Measurements from ENCODE around the gene RNF220. TPM values are rescaled to one million over a fixed set of nuclear protein-coding genes. Genes with fewer than 3 reads are reported as not detected.

RNF220 gene
- total RNA-seq, 2 donors from 2014 or later = 53.3 to 62.0 TPM

DNA sequence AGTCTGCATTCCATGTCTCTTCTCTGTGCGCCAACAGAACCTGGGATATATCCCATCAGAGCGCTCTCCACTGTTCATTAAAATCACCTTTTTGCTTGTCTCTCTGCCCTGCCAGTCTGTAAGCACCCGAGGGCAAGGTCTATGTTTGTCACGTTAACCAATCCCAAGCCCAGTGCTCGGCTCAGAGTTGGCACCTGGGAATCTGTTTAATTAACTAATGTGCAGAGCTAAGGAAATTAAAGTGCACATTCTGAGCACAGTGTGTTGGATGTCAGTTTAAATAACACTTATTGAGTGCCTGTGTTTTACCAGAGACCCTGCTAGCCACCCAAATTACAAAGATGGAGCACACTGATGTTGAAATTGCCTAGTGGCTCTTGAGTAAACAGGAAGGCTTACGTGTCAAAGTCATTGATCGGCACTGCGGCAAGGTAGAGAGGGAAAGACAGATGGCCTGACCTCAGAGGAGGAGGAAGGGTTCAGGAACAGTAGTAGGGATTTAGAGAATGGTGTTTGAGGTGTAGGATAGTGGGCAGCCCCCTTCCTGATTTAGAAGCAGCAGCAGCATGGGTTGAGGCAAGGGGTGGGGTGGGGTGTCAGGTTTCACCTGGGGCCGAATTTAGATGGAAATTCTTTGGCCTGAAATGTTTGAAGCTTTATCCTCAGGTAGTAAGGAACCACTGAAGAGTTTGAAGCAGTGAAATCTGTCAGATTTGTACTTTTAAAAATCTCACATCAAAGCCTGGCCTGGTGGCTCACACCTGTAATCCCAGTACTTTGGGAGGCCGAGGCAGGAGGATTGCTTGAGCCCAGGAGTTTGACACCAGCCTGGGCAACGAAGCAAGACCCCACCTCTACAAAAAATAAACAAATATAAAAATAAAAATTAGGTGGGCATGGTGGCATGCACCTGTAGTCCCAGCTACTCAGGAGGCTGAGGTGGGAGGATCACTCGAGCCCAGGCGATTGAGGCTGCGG, 277.1 kb downstream of the RNF220 start:
- no peak overlapping the region for H3K9ac ChIP-seq (ENCODE audit: low read depth in 2 of 2, low read length in 2 of 2)
- H3K27me3 ChIP-seq = no peaks in the 10 kb centered on the region
- no peak overlapping the region for H3K27ac ChIP-seq
- H3K9me3 ChIP-seq = no peaks in the 10 kb centered on the region
- no peak overlapping the region for H3K4me3 ChIP-seq
- H3K36me3 ChIP-seq = no peaks in the 10 kb centered on the region
- intact Hi-C loops (cut with DNase I) = no loop called here
- DNase-seq = no peak
- H3K4me1 ChIP-seq = no peaks in the 10 kb centered on the region
- TF ChIP-seq, protein P1, sequence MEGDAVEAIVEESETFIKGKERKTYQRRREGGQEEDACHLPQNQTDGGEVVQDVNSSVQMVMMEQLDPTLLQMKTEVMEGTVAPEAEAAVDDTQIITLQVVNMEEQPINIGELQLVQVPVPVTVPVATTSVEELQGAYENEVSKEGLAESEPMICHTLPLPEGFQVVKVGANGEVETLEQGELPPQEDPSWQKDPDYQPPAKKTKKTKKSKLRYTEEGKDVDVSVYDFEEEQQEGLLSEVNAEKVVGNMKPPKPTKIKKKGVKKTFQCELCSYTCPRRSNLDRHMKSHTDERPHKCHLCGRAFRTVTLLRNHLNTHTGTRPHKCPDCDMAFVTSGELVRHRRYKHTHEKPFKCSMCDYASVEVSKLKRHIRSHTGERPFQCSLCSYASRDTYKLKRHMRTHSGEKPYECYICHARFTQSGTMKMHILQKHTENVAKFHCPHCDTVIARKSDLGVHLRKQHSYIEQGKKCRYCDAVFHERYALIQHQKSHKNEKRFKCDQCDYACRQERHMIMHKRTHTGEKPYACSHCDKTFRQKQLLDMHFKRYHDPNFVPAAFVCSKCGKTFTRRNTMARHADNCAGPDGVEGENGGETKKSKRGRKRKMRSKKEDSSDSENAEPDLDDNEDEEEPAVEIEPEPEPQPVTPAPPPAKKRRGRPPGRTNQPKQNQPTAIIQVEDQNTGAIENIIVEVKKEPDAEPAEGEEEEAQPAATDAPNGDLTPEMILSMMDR (IDR thresholded peaks at IDR 0.05) = no peak

DNA sequence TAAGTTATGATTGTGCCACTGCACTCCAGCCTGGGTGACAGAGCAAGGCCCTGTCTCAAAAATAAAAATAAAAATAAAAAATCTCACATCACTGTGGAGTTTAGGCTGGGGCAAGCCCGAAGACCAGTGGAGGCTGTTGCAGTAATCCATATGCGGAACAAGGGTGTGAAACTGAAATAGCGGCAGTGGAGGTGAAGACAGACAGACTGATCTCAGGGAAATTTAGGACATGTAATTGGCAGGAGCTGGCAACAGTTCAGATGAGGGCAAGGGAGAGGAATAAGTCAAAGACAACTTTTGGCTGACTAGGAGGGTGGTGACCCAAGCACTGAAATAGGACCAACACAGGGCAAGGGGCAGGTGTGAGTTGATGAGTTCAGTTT, 277.8 kb downstream of the RNF220 start:
- no peaks in the 10 kb centered on the region for H3K9me3 ChIP-seq
- H3K9ac ChIP-seq (ENCODE audit: low read depth in 2 of 2, low read length in 2 of 2) = no peak overlapping the region
- TF ChIP-seq, protein P1 (IDR thresholded peaks at IDR 0.05) = no peak
- DNase-seq = no peak
- no peaks in the 10 kb centered on the region for H3K27me3 ChIP-seq
- H3K4me3 ChIP-seq = no peak overlapping the region
- H3K36me3 ChIP-seq = no peaks in the 10 kb centered on the region
- intact Hi-C loops (cut with DNase I) = no loop called here
- no peaks in the 10 kb centered on the region for H3K4me1 ChIP-seq
- H3K27ac ChIP-seq = no peak overlapping the region

DNA sequence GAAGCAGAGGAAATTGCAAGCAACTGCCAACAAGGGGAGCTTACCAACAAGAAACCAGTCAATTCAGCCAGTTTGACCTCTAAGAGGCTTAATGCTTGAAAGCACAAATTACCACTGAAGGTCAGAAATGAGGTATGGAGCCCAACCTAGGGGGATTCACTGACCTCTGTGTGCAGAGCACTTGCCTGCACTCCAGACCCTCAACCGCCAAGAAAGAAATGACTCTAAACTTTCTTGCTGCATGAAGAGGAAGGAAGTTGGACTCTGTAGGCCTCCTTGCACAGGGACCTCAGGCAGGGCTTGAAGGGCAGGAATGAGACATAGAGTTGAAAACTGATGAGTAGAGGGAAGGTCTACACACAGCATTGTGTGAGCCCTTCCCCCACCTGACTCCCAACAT, 279.5 kb downstream of the RNF220 start:
- Histone ChIP-seq H3K27me3 (no peaks in the 10 kb centered on the region), H3K4me3 (no peak overlapping the region), H3K27ac (no peak overlapping the region), H3K4me1 (no peaks in the 10 kb centered on the region), H3K36me3 (no peaks in the 10 kb centered on the region), H3K9ac (ENCODE audit: low read depth in 2 of 2, low read length in 2 of 2) (no peak overlapping the region), H3K9me3 (no peaks in the 10 kb centered on the region)
- DNase-seq = no peak
- TF ChIP-seq, protein P1 (IDR thresholded peaks at IDR 0.05) = no peak
- intact Hi-C loops (cut with DNase I) = no loop called here

DNA sequence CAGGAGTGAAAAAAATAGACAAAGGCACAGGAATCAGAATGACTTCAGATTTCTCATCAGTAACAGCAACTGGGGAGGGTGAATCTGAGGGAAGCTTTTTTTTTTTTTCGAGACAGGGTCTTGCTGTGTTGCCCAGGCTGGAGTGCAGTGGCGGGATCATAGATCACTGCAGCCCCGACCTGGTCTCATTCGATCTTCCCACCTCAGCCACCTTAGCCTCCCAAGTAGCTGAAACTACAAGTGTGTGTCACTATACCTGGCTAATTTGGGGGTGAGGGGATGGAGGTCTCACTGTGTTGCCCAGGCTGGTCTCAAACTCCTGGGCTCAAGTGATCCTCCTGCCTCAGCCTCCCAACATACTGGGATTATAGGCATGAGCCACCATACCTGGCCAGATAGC, 280.2 kb downstream of the RNF220 start:
- TF ChIP-seq, protein P1 (IDR thresholded peaks at IDR 0.05) = no peak
- H3K4me1 ChIP-seq = no peaks in the 10 kb centered on the region
- no peak for DNase-seq

DNA sequence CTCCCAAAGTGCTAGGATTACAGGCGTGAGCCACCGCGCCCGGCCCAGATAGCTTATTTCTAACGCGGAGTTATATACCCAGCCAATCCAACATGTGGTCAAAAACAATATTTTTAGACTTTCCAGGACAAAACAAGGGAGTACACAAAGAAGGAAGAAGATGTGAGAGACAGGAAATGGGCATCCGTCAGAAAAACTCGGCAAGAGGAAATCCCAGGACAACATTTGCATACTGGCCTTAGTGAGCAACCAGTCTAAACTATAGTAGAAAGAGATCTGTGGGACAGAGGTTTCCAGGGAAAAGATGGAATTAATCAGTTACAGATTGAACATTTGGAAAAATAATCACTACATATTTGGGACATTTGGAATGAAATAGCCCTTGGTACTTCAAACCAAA, 280.8 kb downstream of the RNF220 start:
- no peak for DNase-seq
- Histone ChIP-seq H3K4me3 (no peak overlapping the region), H3K9ac (ENCODE audit: low read depth in 2 of 2, low read length in 2 of 2) (no peak overlapping the region), H3K9me3 (no peaks in the 10 kb centered on the region), H3K27ac (no peak overlapping the region), H3K4me1 (no peaks in the 10 kb centered on the region), H3K27me3 (no peaks in the 10 kb centered on the region), H3K36me3 (no peaks in the 10 kb centered on the region)
- intact Hi-C loops (cut with DNase I) = no loop called here
- TF ChIP-seq, protein P1 (IDR thresholded peaks at IDR 0.05) = no peak

More for the DNA sequence above, 280.2 kb downstream of the RNF220 start:
- no peaks in the 10 kb centered on the region for H3K27me3 ChIP-seq
- intact Hi-C loops (cut with DNase I) = no loop called here
- no peak overlapping the region for H3K4me3 ChIP-seq
- no peak overlapping the region for H3K27ac ChIP-seq
- no peaks in the 10 kb centered on the region for H3K36me3 ChIP-seq
- no peaks in the 10 kb centered on the region for H3K9me3 ChIP-seq
- H3K9ac ChIP-seq (ENCODE audit: low read depth in 2 of 2, low read length in 2 of 2) = no peak overlapping the region

All from colonic mucosa (tissue), 4 donors.